Measurements from ENCODE around the gene ZDHHC21.

The ZDHHC21 gene

DNA sequence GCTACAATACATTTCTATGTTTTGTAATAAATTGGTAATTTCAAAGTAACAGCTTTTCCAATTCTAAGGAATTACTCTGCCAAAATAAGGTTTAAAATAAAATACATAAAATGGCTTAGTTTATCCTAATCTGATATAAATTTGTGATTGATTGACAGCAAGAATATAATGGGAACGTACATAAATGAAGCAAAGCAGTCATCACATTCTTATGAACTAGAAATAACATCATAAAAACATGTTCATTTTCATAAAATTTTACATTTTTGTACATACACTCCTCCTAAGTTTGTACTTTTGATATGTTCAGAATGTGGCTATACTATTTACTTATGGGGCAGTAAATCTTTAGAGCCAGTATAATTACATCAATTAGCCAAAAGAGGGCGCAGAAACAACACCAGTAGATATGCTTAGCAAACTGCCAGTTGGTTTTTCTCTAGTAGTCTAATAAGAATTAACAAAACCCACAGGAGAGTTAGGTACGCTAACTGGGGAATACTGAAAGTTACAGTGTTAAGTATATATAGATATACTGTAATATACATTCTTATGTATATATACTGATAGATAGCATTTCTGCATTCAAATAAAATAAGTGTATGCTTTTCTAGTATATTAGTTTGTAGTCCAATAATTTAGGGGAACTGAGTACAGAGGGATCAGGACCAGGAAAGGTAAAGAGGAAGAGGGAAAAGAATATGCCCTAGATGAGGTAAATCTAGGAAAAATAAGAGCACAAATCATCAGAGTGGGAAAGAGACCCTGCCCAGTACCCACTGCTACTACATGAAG is 76.8 kb downstream of the ZDHHC21 start:
- H3K9me3 ChIP-seq (ENCODE audit: control insufficient read depth, insufficient read depth, low read length): no peaks in the 10 kb centered on the region
- H3K27me3 ChIP-seq (ENCODE audit: control insufficient read depth, insufficient read depth, low read length): no peaks in the 10 kb centered on the region
- H3K9ac ChIP-seq (ENCODE audit: low read depth, low read length): no peak overlapping the region
- no peaks in the 10 kb centered on the region; the same call in 1 of the 2 replicates for H3K4me1 ChIP-seq (ENCODE audit: control insufficient read depth, insufficient read depth, low read length)
- H3K27ac ChIP-seq (ENCODE audit: low read depth, low read length): no peak overlapping the region
- 0 out of 2 replicates have a peak, but pooled peaks cover 4% of the 10 kb centered on the region for H3K36me3 ChIP-seq (ENCODE audit: control insufficient read depth, insufficient read depth, low read length)
- H3K4me3 ChIP-seq (ENCODE audit: low read depth, low read length): no peak overlapping the region

DNA sequence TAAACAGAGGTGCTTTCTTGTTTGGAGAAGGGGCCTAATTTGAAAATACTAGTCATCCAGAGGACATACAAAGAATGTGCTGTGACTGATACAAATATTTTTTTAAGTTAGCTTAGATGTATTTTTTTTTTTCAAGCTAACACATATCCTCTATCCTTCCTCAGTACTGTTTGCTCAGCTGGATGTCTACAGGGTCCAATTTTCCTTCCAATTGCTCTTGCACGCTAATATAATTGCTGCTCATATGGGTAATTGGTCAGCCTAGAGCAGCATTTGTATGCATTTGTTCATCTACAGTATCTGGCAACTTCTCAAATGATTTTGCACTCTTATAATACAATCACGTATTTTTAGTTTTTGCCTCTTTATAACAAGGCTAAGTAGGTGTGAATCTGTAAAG is 84.7 kb downstream of the ZDHHC21 start:
- peaks cover 4% of the 10 kb centered on the region; the same call in 1 of the 2 replicates for H3K4me1 ChIP-seq (ENCODE audit: control insufficient read depth, insufficient read depth, low read length)
- no peak overlapping the region for H3K27ac ChIP-seq (ENCODE audit: low read depth, low read length)
- H3K36me3 ChIP-seq (ENCODE audit: control insufficient read depth, insufficient read depth, low read length): no peaks in the 10 kb centered on the region
- no peaks in the 10 kb centered on the region for H3K9me3 ChIP-seq (ENCODE audit: control insufficient read depth, insufficient read depth, low read length)
- no peak overlapping the region for H3K4me3 ChIP-seq (ENCODE audit: low read depth, low read length)
- no peaks in the 10 kb centered on the region for H3K27me3 ChIP-seq (ENCODE audit: control insufficient read depth, insufficient read depth, low read length)
- H3K9ac ChIP-seq (ENCODE audit: low read depth, low read length): no peak overlapping the region

DNA sequence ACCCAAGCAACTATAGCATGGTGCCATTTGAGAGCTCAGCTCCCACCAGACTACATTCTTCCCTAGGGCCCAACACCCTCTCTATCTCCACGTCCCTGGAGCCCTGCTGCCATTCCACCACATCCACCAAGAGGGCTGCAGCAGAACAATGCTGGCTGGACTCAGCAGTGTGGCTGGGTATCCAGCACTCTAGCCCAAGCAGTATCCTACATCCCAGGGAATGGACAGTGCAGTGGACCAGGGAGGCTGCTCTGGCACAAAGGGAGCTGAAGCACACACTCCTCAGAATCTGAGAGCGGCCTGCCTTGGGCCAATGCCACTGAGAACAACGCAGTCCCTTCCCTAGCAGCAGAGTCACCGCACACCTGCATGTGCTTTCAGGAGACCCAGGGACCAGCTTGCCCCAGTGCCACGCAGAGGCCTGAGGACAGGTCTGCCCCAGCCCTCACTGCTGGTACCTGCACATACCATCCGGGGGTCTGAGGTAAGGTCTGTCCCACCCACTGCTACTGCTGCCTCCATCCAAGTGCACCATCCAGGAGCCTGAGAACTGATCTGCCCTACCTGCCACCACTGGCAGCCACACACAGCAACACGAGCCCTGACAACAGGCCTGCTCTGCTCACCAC is 95.9 kb downstream of the ZDHHC21 start:
- H3K27ac ChIP-seq (ENCODE audit: low read depth, low read length): no peak overlapping the region
- no peak overlapping the region for H3K4me3 ChIP-seq (ENCODE audit: low read depth, low read length)

DNA sequence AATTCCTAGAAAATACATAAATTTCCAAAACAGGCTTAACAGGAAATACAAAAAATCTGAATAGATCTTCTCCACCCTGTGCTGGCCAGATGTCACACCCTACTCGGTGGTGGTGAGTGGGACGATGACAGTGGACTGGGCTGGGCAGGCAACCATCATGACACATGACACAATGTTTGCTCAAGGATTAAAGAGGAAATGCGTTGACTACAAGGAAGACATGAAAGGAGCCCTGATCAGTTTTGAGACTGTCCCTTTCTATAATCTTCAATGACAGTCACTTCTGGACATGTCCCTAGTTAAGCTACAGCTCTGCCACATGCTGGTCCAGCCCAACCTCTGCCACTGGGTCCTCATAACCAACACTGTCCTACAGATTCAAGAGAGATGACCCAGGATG is 99.8 kb downstream of the ZDHHC21 start:
- Histone ChIP-seq H3K9ac (ENCODE audit: low read depth, low read length) (no peak overlapping the region), H3K27me3 (ENCODE audit: control insufficient read depth, insufficient read depth, low read length) (no peaks in the 10 kb centered on the region), H3K27ac (ENCODE audit: low read depth, low read length) (no peak overlapping the region), H3K4me1 (ENCODE audit: control insufficient read depth, insufficient read depth, low read length) (no peaks in the 10 kb centered on the region), H3K36me3 (ENCODE audit: control insufficient read depth, insufficient read depth, low read length) (no peaks in the 10 kb centered on the region), H3K9me3 (ENCODE audit: control insufficient read depth, insufficient read depth, low read length) (no peaks in the 10 kb centered on the region), H3K4me3 (ENCODE audit: low read depth, low read length) (no peak overlapping the region)

More for the DNA sequence above, 95.9 kb downstream of the ZDHHC21 start:
- Histone ChIP-seq H3K9ac (ENCODE audit: low read depth, low read length) (no peak overlapping the region), H3K9me3 (ENCODE audit: control insufficient read depth, insufficient read depth, low read length) (no peaks in the 10 kb centered on the region), H3K36me3 (ENCODE audit: control insufficient read depth, insufficient read depth, low read length) (no peaks in the 10 kb centered on the region), H3K4me1 (ENCODE audit: control insufficient read depth, insufficient read depth, low read length) (no peaks in the 10 kb centered on the region), H3K27me3 (ENCODE audit: control insufficient read depth, insufficient read depth, low read length) (no peaks in the 10 kb centered on the region)

DNA sequence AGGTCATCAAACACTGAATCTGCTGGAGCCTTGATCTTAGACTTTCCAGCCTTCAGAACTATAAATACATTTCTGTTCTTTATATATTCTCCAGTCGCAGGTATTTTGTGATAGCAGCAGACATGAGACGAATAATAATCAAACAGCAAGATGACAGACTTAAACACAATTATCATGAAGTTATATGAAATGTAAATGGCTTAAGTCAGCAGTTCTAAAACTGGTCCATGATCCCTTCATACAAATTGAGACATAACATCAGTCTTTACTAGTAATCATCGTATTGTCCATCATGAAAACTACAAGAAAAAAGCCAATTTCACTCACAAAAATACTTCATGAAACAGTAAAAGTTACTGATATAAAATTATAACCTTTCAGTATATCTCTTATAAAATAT is 101.8 kb downstream of the ZDHHC21 start:
- Histone ChIP-seq H3K27me3 (ENCODE audit: control insufficient read depth, insufficient read depth, low read length) (no peaks in the 10 kb centered on the region), H3K9ac (ENCODE audit: low read depth, low read length) (no peak overlapping the region), H3K4me3 (ENCODE audit: low read depth, low read length) (no peak overlapping the region), H3K27ac (ENCODE audit: low read depth, low read length) (no peak overlapping the region), H3K36me3 (ENCODE audit: control insufficient read depth, insufficient read depth, low read length) (no peaks in the 10 kb centered on the region), H3K4me1 (ENCODE audit: control insufficient read depth, insufficient read depth, low read length) (no peaks in the 10 kb centered on the region), H3K9me3 (ENCODE audit: control insufficient read depth, insufficient read depth, low read length) (no peaks in the 10 kb centered on the region)

DNA sequence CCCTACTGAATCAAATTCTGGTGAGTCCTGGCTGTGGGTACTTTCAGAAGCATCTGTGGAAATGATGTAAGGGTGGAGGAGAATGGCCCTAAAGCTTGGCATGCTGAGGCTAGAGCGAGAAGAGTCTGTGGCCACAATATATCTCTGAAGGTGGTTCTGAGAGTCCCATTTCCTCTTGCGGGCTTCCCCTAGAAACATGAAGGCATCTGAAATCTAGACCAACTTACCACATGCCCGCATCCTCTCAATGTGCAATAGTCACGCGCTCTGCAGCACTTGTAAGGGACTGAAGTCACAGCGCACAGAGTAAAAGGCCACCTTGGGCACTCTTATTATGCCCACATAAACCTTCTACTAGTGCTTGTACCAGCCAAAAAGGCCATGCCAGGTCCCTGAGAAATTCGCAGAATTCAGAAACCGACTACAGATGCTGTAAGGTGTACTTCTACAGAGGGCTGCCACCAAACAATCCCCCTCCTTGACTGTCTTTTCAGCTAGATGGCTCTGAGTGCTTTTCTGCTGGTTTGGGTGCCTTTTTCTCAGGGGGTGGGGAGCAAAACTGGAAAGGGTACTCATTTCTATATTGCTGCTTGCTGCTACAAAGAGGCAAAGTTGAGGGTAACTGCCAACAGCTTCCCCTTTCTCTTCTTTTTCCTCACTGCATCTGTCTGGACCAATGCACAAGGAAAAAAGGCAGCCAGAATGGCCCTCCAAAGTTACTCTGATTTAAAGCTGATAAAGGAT is 107.3 kb downstream of the ZDHHC21 start:
- Histone ChIP-seq H3K9ac (ENCODE audit: low read depth, low read length) (no peak overlapping the region), H3K36me3 (ENCODE audit: control insufficient read depth, insufficient read depth, low read length) (no peaks in the 10 kb centered on the region), H3K27me3 (ENCODE audit: control insufficient read depth, insufficient read depth, low read length) (no peaks in the 10 kb centered on the region), H3K4me1 (ENCODE audit: control insufficient read depth, insufficient read depth, low read length) (no peaks in the 10 kb centered on the region), H3K9me3 (ENCODE audit: control insufficient read depth, insufficient read depth, low read length) (no peaks in the 10 kb centered on the region), H3K27ac (ENCODE audit: low read depth, low read length) (no peak overlapping the region), H3K4me3 (ENCODE audit: low read depth, low read length) (no peak overlapping the region)

DNA sequence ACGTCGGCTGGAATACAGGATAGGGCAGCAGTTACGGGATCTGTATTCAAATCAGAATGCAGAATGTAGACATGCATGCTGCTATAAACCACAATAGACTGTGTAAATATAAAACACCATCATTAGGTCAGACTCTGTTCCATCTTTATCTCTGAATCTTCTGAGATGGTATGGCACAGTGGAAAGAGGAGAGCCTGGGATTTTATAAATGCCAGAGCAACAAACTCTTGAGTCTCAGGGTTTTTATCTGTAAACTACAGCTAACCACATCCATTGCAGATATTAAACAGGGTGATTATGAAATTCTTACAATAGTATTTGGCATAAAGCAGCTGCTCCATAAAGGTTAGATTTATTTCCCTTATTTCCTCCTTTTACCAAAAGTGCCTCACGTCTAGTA is 108.7 kb downstream of the ZDHHC21 start:
- no peak overlapping the region for H3K27ac ChIP-seq (ENCODE audit: low read depth, low read length)
- no peak overlapping the region for H3K9ac ChIP-seq (ENCODE audit: low read depth, low read length)

DNA sequence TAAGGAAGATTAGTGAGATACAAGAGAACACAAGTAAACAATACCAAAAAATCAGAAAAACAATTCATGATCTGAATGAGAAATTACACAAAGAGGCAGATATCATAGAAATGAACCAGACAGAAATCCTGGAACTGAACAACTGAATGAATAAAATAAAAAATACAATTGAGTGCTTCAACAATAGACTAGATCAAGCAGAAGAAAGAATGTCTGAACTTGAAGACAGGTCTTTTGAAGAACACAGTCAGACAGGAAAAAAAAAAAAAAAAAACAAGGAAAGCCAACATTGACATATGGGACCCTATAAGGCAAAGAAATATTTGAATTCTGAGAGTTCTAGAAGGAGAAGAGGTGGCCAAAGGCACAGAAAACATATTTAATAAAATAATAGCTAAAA is 115.2 kb downstream of the ZDHHC21 start:
- no peak overlapping the region for H3K9ac ChIP-seq (ENCODE audit: low read depth, low read length)
- H3K27ac ChIP-seq (ENCODE audit: low read depth, low read length): no peak overlapping the region
- no peaks in the 10 kb centered on the region for H3K9me3 ChIP-seq (ENCODE audit: control insufficient read depth, insufficient read depth, low read length)
- H3K4me3 ChIP-seq (ENCODE audit: low read depth, low read length): no peak overlapping the region
- no peaks in the 10 kb centered on the region for H3K4me1 ChIP-seq (ENCODE audit: control insufficient read depth, insufficient read depth, low read length)
- no peaks in the 10 kb centered on the region for H3K36me3 ChIP-seq (ENCODE audit: control insufficient read depth, insufficient read depth, low read length)
- H3K27me3 ChIP-seq (ENCODE audit: control insufficient read depth, insufficient read depth, low read length): no peaks in the 10 kb centered on the region

More for the DNA sequence above, 108.7 kb downstream of the ZDHHC21 start:
- Histone ChIP-seq H3K36me3 (ENCODE audit: control insufficient read depth, insufficient read depth, low read length) (no peaks in the 10 kb centered on the region), H3K27me3 (ENCODE audit: control insufficient read depth, insufficient read depth, low read length) (no peaks in the 10 kb centered on the region), H3K4me1 (ENCODE audit: control insufficient read depth, insufficient read depth, low read length) (no peaks in the 10 kb centered on the region), H3K9me3 (ENCODE audit: control insufficient read depth, insufficient read depth, low read length) (no peaks in the 10 kb centered on the region), H3K4me3 (ENCODE audit: low read depth, low read length) (no peak overlapping the region)

DNA sequence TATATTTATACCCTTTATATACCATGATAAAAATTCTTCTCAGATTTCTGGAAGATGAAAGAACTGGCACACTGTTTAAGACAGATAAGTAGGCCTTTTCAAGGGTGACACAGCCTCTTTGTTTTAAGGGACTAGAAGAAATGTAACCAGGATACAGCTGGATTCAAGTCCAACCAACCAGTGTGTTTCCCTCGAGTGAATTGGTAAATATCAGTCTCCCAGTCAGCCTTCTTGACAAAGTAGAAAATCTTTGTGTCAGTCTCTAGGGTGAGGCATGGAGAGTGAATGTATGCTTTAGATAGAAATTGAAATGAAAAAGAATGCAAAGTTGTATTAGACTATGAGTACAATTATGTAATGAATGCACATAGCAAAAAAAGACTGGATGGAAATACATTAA is 119.1 kb downstream of the ZDHHC21 start:
- Histone ChIP-seq H3K9me3 (ENCODE audit: control insufficient read depth, insufficient read depth, low read length) (no peaks in the 10 kb centered on the region), H3K27me3 (ENCODE audit: control insufficient read depth, insufficient read depth, low read length) (no peaks in the 10 kb centered on the region), H3K36me3 (ENCODE audit: control insufficient read depth, insufficient read depth, low read length) (no peaks in the 10 kb centered on the region), H3K9ac (ENCODE audit: low read depth, low read length) (no peak overlapping the region), H3K4me3 (ENCODE audit: low read depth, low read length) (no peak overlapping the region), H3K4me1 (ENCODE audit: control insufficient read depth, insufficient read depth, low read length) (no peaks in the 10 kb centered on the region), H3K27ac (ENCODE audit: low read depth, low read length) (no peak overlapping the region)

DNA sequence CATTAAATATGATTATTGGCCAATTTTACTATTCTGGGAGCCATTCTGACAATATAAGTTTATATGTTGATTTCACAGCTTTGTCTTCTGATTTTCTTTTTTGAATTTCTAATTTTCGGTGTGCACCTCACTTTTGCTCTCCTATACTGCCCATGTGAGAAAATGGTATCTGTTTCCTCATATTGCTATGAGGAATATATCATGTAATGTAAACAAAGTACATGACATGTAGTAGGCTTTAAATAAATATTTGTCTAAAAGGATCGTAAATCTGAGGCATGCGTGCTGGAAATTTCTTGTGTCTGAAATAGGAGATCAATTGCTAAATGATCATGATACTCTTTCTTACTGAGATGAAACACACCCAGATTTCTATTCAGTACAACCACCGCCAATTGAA is 119.9 kb downstream of the ZDHHC21 start:
- H3K36me3 ChIP-seq (ENCODE audit: control insufficient read depth, insufficient read depth, low read length): no peaks in the 10 kb centered on the region
- H3K4me3 ChIP-seq (ENCODE audit: low read depth, low read length): no peak overlapping the region
- no peaks in the 10 kb centered on the region for H3K27me3 ChIP-seq (ENCODE audit: control insufficient read depth, insufficient read depth, low read length)
- no peak overlapping the region for H3K9ac ChIP-seq (ENCODE audit: low read depth, low read length)
- H3K27ac ChIP-seq (ENCODE audit: low read depth, low read length): no peak overlapping the region
- H3K4me1 ChIP-seq (ENCODE audit: control insufficient read depth, insufficient read depth, low read length): no peaks in the 10 kb centered on the region
- H3K9me3 ChIP-seq (ENCODE audit: control insufficient read depth, insufficient read depth, low read length): no peaks in the 10 kb centered on the region
